CD4-positive, CD25-positive, alpha-beta regulatory T cell (primary cell): Measurements from ENCODE around the gene MCCD1. TPM values are rescaled to one million over a fixed set of nuclear protein-coding genes. Genes with fewer than 3 reads are reported as not detected.
"Not testable (repeated sequence)": the region's sequence is repeated elsewhere in the genome, so short reads cannot be mapped to it uniquely, and the experiment has no call there.

Source experiments
- ATAC-seq, 2 donors: fragments of 150-1000 bp; cut with Tn5 transposase; one replicate each; pipeline ENCODE4 v1.10.0; 2021; ENCODE audit warnings: low read depth in 2 of 2, moderate number of reproducible peaks in 2 of 2, moderate library complexity in 1 of 2
- DNase-seq, 3 donors: peaks; one replicate each; pipeline versions ENCODE4 v3.0.0 to v3.0.0-alpha.2; 2012 to 2022; ENCODE audit warnings: mixed read lengths in 1 of 3
- H3K27ac ChIP-seq: one replicate; pipeline ENCODE4 v1.7.0; 2013; ENCODE audit warnings: mild to moderate bottlenecking, low read length; ENCODE audit not compliant: insufficient read depth, poor library complexity, severe bottlenecking
- H3K27me3 ChIP-seq: one replicate; pipeline ENCODE4 v1.7.0; 2013; ENCODE audit warnings: low read length; ENCODE audit not compliant: control insufficient read depth, insufficient read depth
- H3K36me3 ChIP-seq: one replicate; pipeline ENCODE4 v1.7.0; 2013; ENCODE audit warnings: mild to moderate bottlenecking, low read length, moderate library complexity; ENCODE audit not compliant: control insufficient read depth, insufficient read depth
- H3K4me1 ChIP-seq: 2 replicates; pipeline ENCODE4 v1.7.0; 2013; ENCODE audit warnings: mild to moderate bottlenecking, low read length; ENCODE audit not compliant: insufficient read depth, control insufficient read depth, poor library complexity, severe bottlenecking
- H3K4me3 ChIP-seq: one replicate; pipeline ENCODE4 v1.7.0; 2013; ENCODE audit warnings: low read depth, mild to moderate bottlenecking, low read length, moderate library complexity
- H3K9me3 ChIP-seq, 2 experiments: 1 replicate in 1 of 2; 2 replicates in 1 of 2; pipeline ENCODE4 v1.7.0; 2013; ENCODE audit warnings: low read length in 2 of 2, mild to moderate bottlenecking in 1 of 2, moderate library complexity in 1 of 2; ENCODE audit not compliant: control insufficient read depth in 2 of 2
- H3K27ac Mint-ChIP-seq, 3 donors: one replicate each; pipeline ENCODE4 v1.8.0; 2020 to 2022; ENCODE audit warnings: mild to moderate bottlenecking in 3 of 3, mixed read lengths in 3 of 3, moderate library complexity in 2 of 3
- H3K27me3 Mint-ChIP-seq: one replicate; pipeline ENCODE4 v1.8.0; 2022; ENCODE audit warnings: mild to moderate bottlenecking, mixed read lengths
- H3K36me3 Mint-ChIP-seq: one replicate; pipeline ENCODE4 v1.8.0; 2020; ENCODE audit warnings: mixed read lengths
- H3K4me1 Mint-ChIP-seq, 4 donors: one replicate each; pipeline ENCODE4 v1.8.0; 2020 to 2022; ENCODE audit warnings: mixed read lengths in 4 of 4, mild to moderate bottlenecking in 1 of 4
- H3K4me3 Mint-ChIP-seq, 4 donors: one replicate each; pipeline ENCODE4 v1.8.0; 2020 to 2022; ENCODE audit warnings: mild to moderate bottlenecking in 4 of 4, mixed read lengths in 4 of 4, moderate library complexity in 3 of 4
- H3K9me3 Mint-ChIP-seq, 7 donors: one replicate each; pipeline ENCODE4 v1.8.0; 2020 to 2022; ENCODE audit warnings: mixed read lengths in 7 of 7, mild to moderate bottlenecking in 3 of 7, moderate library complexity in 2 of 7
- polyA plus RNA-seq, 4 donors: library from polyadenylated mRNA; unstranded; fragments of 300-500 nt; fragmentation: Illumina TruSeq; gene quantifications; one replicate each; pipeline ENCODE4 v1.2.3, GENCODE V29; 2021
- total RNA-seq: library from RNA; stranded (reverse); gene quantifications from one replicate; pipeline ENCODE4 v1.2.3, GENCODE V29; 2022

MCCD1 gene
- total and polyA plus RNA-seq, 5 donors from 2014 or later = not detected

GRCh38 chr6:31497531-31498476 is 31.0 kb upstream of the MCCD1 start, which contains the start of gene MICB:
Gene MICB, plus strand, starts transcription at chr6:31498145. Its CDS starts 49 bp downstream, at chr6:31498194.
- Histone ChIP-seq H3K36me3 (no peaks in the 10 kb centered on the region), H3K27me3 (no peaks in the 10 kb centered on the region), H3K4me3 (peak within 1 kb of the TSS; percentile 80), H3K9me3 (no peaks in the 10 kb centered on the region), H3K4me1 (peaks cover 45% of the 10 kb centered on the region), H3K27ac (peak within 1 kb of the TSS; percentile 81)
- peak within 1 kb of the TSS; percentile 81 to 95 (median 94) for H3K4me3 Mint-ChIP-seq
- ATAC-seq (peak; percentile 72 to 73), DNase-seq (peak; percentile 78 to 91 (median 84))
- peak within 1 kb of the TSS; percentile 90 to 94 (median 93) for H3K27ac Mint-ChIP-seq
- H3K36me3 Mint-ChIP-seq = peaks cover 4% of the 10 kb centered on the region
- peaks cover 0 to 1% (median 0%) of the 10 kb centered on the region in 7 donors for H3K9me3 Mint-ChIP-seq
- peaks cover 28 to 82% (median 61%) of the 10 kb centered on the region in 4 donors for H3K4me1 Mint-ChIP-seq
- no peaks in the 10 kb centered on the region for H3K27me3 Mint-ChIP-seq

- Mint-ChIP-seq H3K4me3 (peak overlapping the region; percentile 67 to 95 (median 93)), H3K4me1 (peaks cover 25 to 83% (median 64%) of the 10 kb centered on the region in 4 donors), H3K36me3 (peaks cover 4% of the 10 kb centered on the region), H3K9me3 (peaks cover 0 to 1% (median 0%) of the 10 kb centered on the region in 7 donors), H3K27ac (peak overlapping the region in 1 of 3 donors; percentile 82), H3K27me3 (no peaks in the 10 kb centered on the region)
- H3K4me3 ChIP-seq = no peak overlapping the region
- DNase-seq (no peak), ATAC-seq (no peak)
- H3K27me3 ChIP-seq = no peaks in the 10 kb centered on the region
- no peaks in the 10 kb centered on the region for H3K9me3 ChIP-seq
- H3K36me3 ChIP-seq = no peaks in the 10 kb centered on the region
- H3K4me1 ChIP-seq = peaks cover 37% of the 10 kb centered on the region
- no peak overlapping the region for H3K27ac ChIP-seq
Measured at GRCh38 chr6:31498748-31499147, 30.0 kb upstream of the MCCD1 start.

GRCh38 chr6:31499648-31500047 is 29.1 kb upstream of the MCCD1 start:
- H3K27me3 ChIP-seq = not testable (repeated sequence)
- Mint-ChIP-seq H3K27ac (peak overlapping the region in 1 of 3 donors; percentile 62), H3K4me3 (peak overlapping the region; percentile 67 to 95 (median 93))

GRCh38 chr6:31502586-31502985 is 26.2 kb upstream of the MCCD1 start:
- Mint-ChIP-seq H3K4me3 (peak overlapping the region in 2 of 4 donors; percentile 28 to 52), H3K27me3 (no peaks in the 10 kb centered on the region), H3K36me3 (peaks cover 9% of the 10 kb centered on the region), H3K9me3 (peaks cover 0 to 1% (median 0%) of the 10 kb centered on the region in 7 donors), H3K27ac (peak overlapping the region in 2 of 3 donors; percentile 13 to 31), H3K4me1 (peaks cover 18 to 67% (median 50%) of the 10 kb centered on the region in 4 donors)
- Histone ChIP-seq H3K27me3 (no peaks in the 10 kb centered on the region), H3K27ac (no peak overlapping the region), H3K4me1 (peaks cover 10% of the 10 kb centered on the region), H3K4me3 (no peak overlapping the region), H3K9me3 (no peaks in the 10 kb centered on the region), H3K36me3 (peaks cover 24% of the 10 kb centered on the region)
- no peak for DNase-seq
- ATAC-seq = no peak

More at GRCh38 chr6:31499648-31500047, 29.1 kb upstream of the MCCD1 start:
- H3K4me1 ChIP-seq = peaks cover 37% of the 10 kb centered on the region
- not testable (repeated sequence) for DNase-seq, H3K4me3 ChIP-seq, ATAC-seq, H3K9me3 ChIP-seq, H3K27me3 Mint-ChIP-seq, H3K27ac ChIP-seq, H3K36me3 ChIP-seq, H3K36me3 Mint-ChIP-seq, H3K9me3 Mint-ChIP-seq
- peaks cover 23 to 86% (median 63%) of the 10 kb centered on the region in 4 donors for H3K4me1 Mint-ChIP-seq

- not testable (repeated sequence) for H3K9me3 Mint-ChIP-seq, H3K27me3 Mint-ChIP-seq, H3K9me3 ChIP-seq, DNase-seq, H3K4me3 ChIP-seq, H3K4me3 Mint-ChIP-seq, H3K4me1 ChIP-seq, H3K27me3 ChIP-seq, H3K27ac ChIP-seq, ATAC-seq, H3K27ac Mint-ChIP-seq
- H3K4me1 Mint-ChIP-seq = peaks cover 5 to 12% (median 9%) of the 10 kb centered on the region in 4 donors
- H3K36me3 ChIP-seq = peaks cover 53% of the 10 kb centered on the region
- H3K36me3 Mint-ChIP-seq = peaks cover 23% of the 10 kb centered on the region
Measured at GRCh38 chr6:31509036-31509435, 19.7 kb upstream of the MCCD1 start.

- H3K27ac Mint-ChIP-seq = no peak overlapping the region
- DNase-seq = no peak
- peaks cover 53% of the 10 kb centered on the region for H3K36me3 ChIP-seq
Measured at GRCh38 chr6:31510007-31510406, 18.8 kb upstream of the MCCD1 start.

GRCh38 chr6:31513456-31514165 is 15.2 kb upstream of the MCCD1 start:
- Mint-ChIP-seq H3K4me1 (peaks cover 0 to 5% (median 1%) of the 10 kb centered on the region in 4 donors), H3K4me3 (no peak overlapping the region)
- H3K4me3 ChIP-seq = no peak overlapping the region

More at GRCh38 chr6:31510007-31510406, 18.8 kb upstream of the MCCD1 start:
- no peak for ATAC-seq
- no peaks in the 10 kb centered on the region for H3K27me3 Mint-ChIP-seq
- H3K4me3 ChIP-seq = no peak overlapping the region
- no peaks in the 10 kb centered on the region for H3K9me3 Mint-ChIP-seq
- H3K4me1 ChIP-seq = no peaks in the 10 kb centered on the region
- no peak overlapping the region for H3K4me3 Mint-ChIP-seq
- no peaks in the 10 kb centered on the region for H3K27me3 ChIP-seq
- peaks cover 23% of the 10 kb centered on the region for H3K36me3 Mint-ChIP-seq
- no peaks in the 10 kb centered on the region for H3K9me3 ChIP-seq
- peaks cover 4 to 7% (median 5%) of the 10 kb centered on the region in 4 donors for H3K4me1 Mint-ChIP-seq
- no peak overlapping the region for H3K27ac ChIP-seq

More at GRCh38 chr6:31513456-31514165, 15.2 kb upstream of the MCCD1 start:
- no peaks in the 10 kb centered on the region for H3K9me3 ChIP-seq
- no peaks in the 10 kb centered on the region for H3K4me1 ChIP-seq
- no peak for DNase-seq
- Mint-ChIP-seq H3K36me3 (peaks cover 13% of the 10 kb centered on the region), H3K9me3 (no peaks in the 10 kb centered on the region), H3K27ac (no peak overlapping the region), H3K27me3 (peaks cover 5% of the 10 kb centered on the region)
- peaks cover 2% of the 10 kb centered on the region for H3K27me3 ChIP-seq
- H3K27ac ChIP-seq = no peak overlapping the region
- no peak for ATAC-seq
- H3K36me3 ChIP-seq = peaks cover 19% of the 10 kb centered on the region
